HG02678 (cell line): Measurements from ENCODE around the gene JMJD1C.
A peak's percentile ranks its signal among the peaks of the same experiment; 100 is the strongest.
"Not testable (repeated sequence)": the region's sequence is repeated elsewhere in the genome, so short reads cannot be mapped to it uniquely, and the experiment has no call there.

Source experiments
- ATAC-seq: cut with Tn5 transposase; IDR thresholded peaks from one replicate; pipeline ENCODE4 v1.9.1; 2021; ENCODE audit warnings: mild to moderate bottlenecking, moderate library complexity; ENCODE audit not compliant: unreplicated experiment

JMJD1C gene

GRCh38 chr10:63465293-63466143 is at the start of gene JMJD1C:
JMJD1C (minus strand) TSS chr10:63465977; CDS start chr10:63465662, 315 bp downstream.
- peak; percentile 69 for ATAC-seq

- no peak for ATAC-seq
Measured at GRCh38 chr10:63515002-63515763, 49.4 kb upstream of the JMJD1C start.

- ATAC-seq: no peak
Measured at GRCh38 chr10:63506554-63506953, 40.8 kb upstream of the JMJD1C start.

- ATAC-seq: no peak
Measured at GRCh38 chr10:63505562-63505961, 39.8 kb upstream of the JMJD1C start.

GRCh38 chr10:63504145-63504881 is 38.5 kb upstream of the JMJD1C start:
- no peak for ATAC-seq

GRCh38 chr10:63503395-63503794 is 37.6 kb upstream of the JMJD1C start:
- no peak for ATAC-seq

GRCh38 chr10:63502832-63503231 is 37.1 kb upstream of the JMJD1C start:
- no peak for ATAC-seq

- no peak for ATAC-seq
Measured at GRCh38 chr10:63501954-63502353, 36.2 kb upstream of the JMJD1C start.

- ATAC-seq: not testable (repeated sequence)
Measured at GRCh38 chr10:63500551-63500950, 34.8 kb upstream of the JMJD1C start.

GRCh38 chr10:63498665-63499064 is 32.9 kb upstream of the JMJD1C start:
- ATAC-seq: no peak

GRCh38 chr10:63497321-63497720 is 31.5 kb upstream of the JMJD1C start:
- ATAC-seq: no peak

GRCh38 chr10:63496561-63496960 is 30.8 kb upstream of the JMJD1C start:
- ATAC-seq: no peak

GRCh38 chr10:63494951-63495350 is 29.2 kb upstream of the JMJD1C start:
- no peak for ATAC-seq

- ATAC-seq: no peak
Measured at GRCh38 chr10:63493004-63493403, 27.2 kb upstream of the JMJD1C start.

GRCh38 chr10:63492317-63492690 is 26.5 kb upstream of the JMJD1C start:
- not testable (repeated sequence) for ATAC-seq

- no peak for ATAC-seq
Measured at GRCh38 chr10:63491588-63492316, 26.0 kb upstream of the JMJD1C start.

- ATAC-seq: no peak
Measured at GRCh38 chr10:63489838-63490237, 24.1 kb upstream of the JMJD1C start.

- ATAC-seq: no peak
Measured at GRCh38 chr10:63487990-63488389, 22.2 kb upstream of the JMJD1C start.

- ATAC-seq: no peak
Measured at GRCh38 chr10:63483983-63484382, 18.2 kb upstream of the JMJD1C start.

- ATAC-seq: no peak
Measured at GRCh38 chr10:63481815-63482421, 16.1 kb upstream of the JMJD1C start.
